ENCODE results near the gene MLLT10. TPM values are rescaled to one million over a fixed set of nuclear protein-coding genes. Genes with fewer than 3 reads are reported as not detected.

Gene MLLT10
- total RNA-seq, 1 donor from 2014 or later = 50.6 TPM

GRCh38 chr10:21531164-21531563 lies 2.9 kb upstream of the MLLT10 start:
- no peak for DNase-seq (ENCODE audit: low spot score)
- H3K27ac Mint-ChIP-seq (ENCODE audit: unreplicated experiment) = no peak overlapping the region

GRCh38 chr10:21532694-21533466 lies 1.2 kb upstream of the MLLT10 start:
- DNase-seq (ENCODE audit: low spot score) = no peak
- peaks cover 5% of the 10 kb centered on the region for H3K36me3 Mint-ChIP-seq (ENCODE audit: low read depth, unreplicated experiment)
- H3K4me3 Mint-ChIP-seq (ENCODE audit: unreplicated experiment) = peak overlapping the region; percentile 95
- H3K27me3 Mint-ChIP-seq (ENCODE audit: unreplicated experiment) = peaks cover 12% of the 10 kb centered on the region
- no peak for TF ChIP-seq CTCF (IDR thresholded peaks at IDR 0.05; ENCODE audit: unreplicated experiment)
- peaks cover 31% of the 10 kb centered on the region for H3K4me1 Mint-ChIP-seq (ENCODE audit: unreplicated experiment)
- peak overlapping the region; percentile 95 for H3K27ac Mint-ChIP-seq (ENCODE audit: unreplicated experiment)
- no peaks in the 10 kb centered on the region for H3K9me3 Mint-ChIP-seq (ENCODE audit: unreplicated experiment)

More at GRCh38 chr10:21531164-21531563, 2.9 kb upstream of the MLLT10 start:
- Mint-ChIP-seq H3K27me3 (ENCODE audit: unreplicated experiment) (peaks cover 18% of the 10 kb centered on the region), H3K9me3 (ENCODE audit: unreplicated experiment) (no peaks in the 10 kb centered on the region), H3K4me1 (ENCODE audit: unreplicated experiment) (peaks cover 38% of the 10 kb centered on the region), H3K36me3 (ENCODE audit: low read depth, unreplicated experiment) (peaks cover 9% of the 10 kb centered on the region), H3K4me3 (ENCODE audit: unreplicated experiment) (no peak overlapping the region)
- TF ChIP-seq CTCF (IDR thresholded peaks at IDR 0.05; ENCODE audit: unreplicated experiment) = no peak

GRCh38 chr10:21534280-21534586 lies 201 bp downstream of the MLLT10 start:
- H3K27ac Mint-ChIP-seq (ENCODE audit: unreplicated experiment) = no peak overlapping the region
- H3K27me3 Mint-ChIP-seq (ENCODE audit: unreplicated experiment) = peaks cover 9% of the 10 kb centered on the region

GRCh38 chr10:21534604-21535493 lies 817 bp downstream of the MLLT10 start:
- peak; percentile 42 for DNase-seq (ENCODE audit: low spot score)
- peaks cover 9% of the 10 kb centered on the region for H3K27me3 Mint-ChIP-seq (ENCODE audit: unreplicated experiment)
- H3K9me3 Mint-ChIP-seq (ENCODE audit: unreplicated experiment) = no peaks in the 10 kb centered on the region
- peak overlapping the region; percentile 92 for H3K4me3 Mint-ChIP-seq (ENCODE audit: unreplicated experiment)
- H3K36me3 Mint-ChIP-seq (ENCODE audit: low read depth, unreplicated experiment) = peaks cover 5% of the 10 kb centered on the region
- no peak overlapping the region for H3K27ac Mint-ChIP-seq (ENCODE audit: unreplicated experiment)
- TF ChIP-seq CTCF (IDR thresholded peaks at IDR 0.05; ENCODE audit: unreplicated experiment) = no peak
- H3K4me1 Mint-ChIP-seq (ENCODE audit: unreplicated experiment) = peaks cover 15% of the 10 kb centered on the region

More at GRCh38 chr10:21534280-21534586, 201 bp downstream of the MLLT10 start:
- H3K4me3 Mint-ChIP-seq (ENCODE audit: unreplicated experiment) = peak overlapping the region; percentile 92
- TF ChIP-seq CTCF (IDR thresholded peaks at IDR 0.05; ENCODE audit: unreplicated experiment) = no peak
- H3K9me3 Mint-ChIP-seq (ENCODE audit: unreplicated experiment) = no peaks in the 10 kb centered on the region
- no peak for DNase-seq (ENCODE audit: low spot score)
- peaks cover 5% of the 10 kb centered on the region for H3K36me3 Mint-ChIP-seq (ENCODE audit: low read depth, unreplicated experiment)
- H3K4me1 Mint-ChIP-seq (ENCODE audit: unreplicated experiment) = peaks cover 19% of the 10 kb centered on the region
